ENCODE results near the gene RNF44.

- TF ChIP-seq EZH2phosphoT487 (IDR thresholded peaks at IDR 0.05; ENCODE audit: insufficient read depth, low read depth) (no peak), EZH2 (IDR thresholded peaks at IDR 0.05; ENCODE audit: insufficient read depth, poor library complexity, severe bottlenecking) (no peak)
These were observed 28.6 kb upstream of the RNF44 start for GRCh38 chr5:176565760-176566288.
